PC-3 (cell line): ENCODE measurements around the gene NRDC. TPM values are rescaled to one million over a fixed set of nuclear protein-coding genes. Genes with fewer than 3 reads are reported as not detected.

ENCODE experiments used
- ATAC-seq: fragments of 200-7000 bp; cut with Tn5 transposase; 2 replicates; pipeline ENCODE4 v1.9.1; 2020; ENCODE audit warnings: mild to moderate bottlenecking, moderate library complexity
- BruUV-seq: library from RNA; stranded (reverse); fragments of 400-500 nt; replicated peaks from 2 replicates; lab custom pipeline; 2021; lab: Mats Ljungman, UMichigan
- CTCF ChIA-PET: fragments of 300-600 bp; sonication (Branson Sonifier 250); formaldehyde crosslinking; loops from one replicate; lab custom pipeline; 2022; ENCODE audit warnings: antibody characterized with exemption; lab: Charles Lee
- POLR2A ChIA-PET: fragments of 300-600 bp; sonication (Branson Sonifier 250); formaldehyde crosslinking; loops from one replicate; lab custom pipeline; 2022; ENCODE audit warnings: antibody characterized with exemption; ENCODE audit not compliant: unreplicated experiment; lab: Charles Lee
- DNase-seq: peaks from one replicate; pipeline ENCODE4 v3.0.0-alpha.2; 2015
- H2AFZ ChIP-seq: fragments of 300-600 bp; sonication (generic); 2 replicates; pipeline ENCODE4 v1.6.0; 2016; ENCODE audit warnings: antibody characterized with exemption, low read length
- H3F3A ChIP-seq: fragments of 300-600 bp; sonication (generic); one replicate; pipeline ENCODE4 v1.6.0; 2017; ENCODE audit warnings: antibody characterized with exemption, low read length, control low read depth, mild to moderate bottlenecking; ENCODE audit not compliant: unreplicated experiment
- H3K27ac ChIP-seq: fragments of 300-600 bp; sonication (generic); 2 replicates; pipeline ENCODE4 v1.5.1; 2016; ENCODE audit warnings: mild to moderate bottlenecking, low read length
- H3K27me3 ChIP-seq: fragments of 300-600 bp; sonication (generic); 2 replicates; pipeline ENCODE4 v1.6.1; 2016; ENCODE audit warnings: low read length, mixed read lengths
- H3K36me3 ChIP-seq: fragments of 300-600 bp; sonication (generic); 2 replicates; pipeline ENCODE4 v1.6.1; 2016; ENCODE audit warnings: low read depth, mixed run types, low read length, mixed read lengths
- H3K4me1 ChIP-seq: fragments of 300-600 bp; sonication (generic); 2 replicates; pipeline ENCODE4 v1.5.1; 2016; ENCODE audit warnings: low read length; ENCODE audit not compliant: insufficient read depth
- H3K4me2 ChIP-seq: fragments of 300-600 bp; sonication (generic); 2 replicates; pipeline ENCODE4 v1.6.0; 2016; ENCODE audit warnings: low read length
- H3K4me3 ChIP-seq: fragments of 300-600 bp; sonication (generic); 2 replicates; pipeline ENCODE4 v1.5.1; 2016; ENCODE audit warnings: mild to moderate bottlenecking, low read length, mixed read lengths
- H3K79me2 ChIP-seq: fragments of 300-600 bp; sonication (generic); 2 replicates; pipeline ENCODE4 v1.6.1; 2017; ENCODE audit warnings: low read length, mixed read lengths
- H3K9ac ChIP-seq: fragments of 300-600 bp; sonication (generic); 2 replicates; pipeline ENCODE4 v1.6.0; 2016; ENCODE audit warnings: mild to moderate bottlenecking, low read length
- H3K9me2 ChIP-seq: fragments of 300-600 bp; sonication (generic); replicated peaks from 2 replicates; pipeline ENCODE4 v1.6.1; 2016; ENCODE audit warnings: mixed run types, low read length, mixed read lengths
- H3K9me3 ChIP-seq: fragments of 300-600 bp; sonication (generic); 2 replicates; pipeline ENCODE4 v1.6.1; 2016; ENCODE audit warnings: low read length, mixed read lengths
- H4K20me1 ChIP-seq: fragments of 300-600 bp; sonication (generic); 2 replicates; pipeline ENCODE4 v1.6.1; 2016; ENCODE audit warnings: low read length, mixed read lengths
- CTCF ChIP-seq: fragments of 300-600 bp; sonication (generic); conservative IDR thresholded peaks from 2 replicates; pipeline ENCODE4 v1.5.1; 2017; ENCODE audit warnings: antibody characterized with exemption, low read depth, mild to moderate bottlenecking, low read length
- EZH2 ChIP-seq: fragments of 300-600 bp; sonication (generic); IDR thresholded peaks from one replicate; pipeline ENCODE4 v1.6.1; 2017; ENCODE audit warnings: antibody characterized with exemption, mild to moderate bottlenecking, low read length; ENCODE audit not compliant: unreplicated experiment
- EZH2phosphoT487 ChIP-seq: fragments of 300-600 bp; sonication (generic); IDR thresholded peaks from 2 replicates; pipeline ENCODE4 v1.6.1; 2018; ENCODE audit warnings: mild to moderate bottlenecking, antibody characterized with exemption, low read length, borderline replicate concordance
- intact Hi-C: fragments of 100-400 bp; cut with micrococcal nuclease; formaldehyde crosslinking; loops from 2 replicates; pipeline ENCODE4 v1.9.0; 2023
- total RNA-seq: library from RNA; depleted of rRNA; stranded (reverse); fragments of >200 nt; gene quantifications from 2 replicates; pipeline ENCODE4 v1.2.3, GENCODE V29; 2014

Gene NRDC
- total RNA-seq, 1 experiment from 2014 or later: 96.8 TPM

GRCh38 chr1:51851882-51852396 lies 26.6 kb downstream of the NRDC start:
- peaks cover 10% of the 10 kb centered on the region for H3K36me3 ChIP-seq
- ChIA-PET CTCF (no interaction called here), POLR2A (no interaction called here)
- ATAC-seq (no peak), DNase-seq (no peak)
- no peaks in the 10 kb centered on the region for H3K9me2 ChIP-seq
- no peaks in the 10 kb centered on the region for H3K9me3 ChIP-seq
- no peak overlapping the region for H3K9ac ChIP-seq
- H3K79me2 ChIP-seq: peaks cover 30% of the 10 kb centered on the region
- H3K27ac ChIP-seq: no peak overlapping the region
- H3K4me3 ChIP-seq: no peak overlapping the region
- H2AFZ ChIP-seq: no peak overlapping the region
- no TSS peak for BruUV-seq
- intact Hi-C loops: no loop called here
- no peaks in the 10 kb centered on the region for H4K20me1 ChIP-seq
- H3K27me3 ChIP-seq: no peaks in the 10 kb centered on the region
- H3K4me2 ChIP-seq: no peak overlapping the region
- H3F3A ChIP-seq: no peaks in the 10 kb centered on the region
- no peak for TF ChIP-seq EZH2
- H3K4me1 ChIP-seq: no peaks in the 10 kb centered on the region

GRCh38 chr1:51850420-51851223 lies 27.9 kb downstream of the NRDC start:
- POLR2A ChIA-PET: no interaction called here
- CTCF ChIA-PET: no interaction called here

GRCh38 chr1:51847294-51847920 lies 31.1 kb downstream of the NRDC start:
- POLR2A ChIA-PET: no interaction called here
- no TSS peak for BruUV-seq
- Histone ChIP-seq H3K9ac (no peak overlapping the region), H3K9me3 (no peaks in the 10 kb centered on the region), H3K4me1 (no peaks in the 10 kb centered on the region), H3K79me2 (peaks cover 43% of the 10 kb centered on the region), H3K4me3 (no peak overlapping the region), H2AFZ (no peak overlapping the region), H3K36me3 (no peaks in the 10 kb centered on the region; the same call in 1 of the 2 replicates), H4K20me1 (no peaks in the 10 kb centered on the region), H3K9me2 (no peaks in the 10 kb centered on the region), H3K27me3 (no peaks in the 10 kb centered on the region), H3K27ac (no peak overlapping the region), H3K4me2 (no peak overlapping the region), H3F3A (no peaks in the 10 kb centered on the region)
- intact Hi-C loops: no loop called here
- no peak for TF ChIP-seq CTCF
- no peak for TF ChIP-seq EZH2
- TF ChIP-seq EZH2phosphoT487: no peak
- ATAC-seq (no peak), DNase-seq (no peak)
- CTCF ChIA-PET: no interaction called here

More at GRCh38 chr1:51850420-51851223, 27.9 kb downstream of the NRDC start:
- no peak for ATAC-seq
- TF ChIP-seq EZH2phosphoT487: no peak
- TF ChIP-seq CTCF: no peak
- DNase-seq: no peak
- no peaks in the 10 kb centered on the region for H3K9me3 ChIP-seq
- no peak overlapping the region for H3K4me3 ChIP-seq
- no peaks in the 10 kb centered on the region for H4K20me1 ChIP-seq
- no TSS peak for BruUV-seq
- H3K27ac ChIP-seq: no peak overlapping the region
- no peak overlapping the region for H2AFZ ChIP-seq
- no peaks in the 10 kb centered on the region for H3F3A ChIP-seq
- no peaks in the 10 kb centered on the region for H3K4me1 ChIP-seq
- intact Hi-C loops: no loop called here
- H3K9me2 ChIP-seq: no peaks in the 10 kb centered on the region
- H3K79me2 ChIP-seq: peaks cover 22% of the 10 kb centered on the region; the same call in 1 of the 2 replicates
- H3K9ac ChIP-seq: no peak overlapping the region
- peaks cover 10% of the 10 kb centered on the region for H3K36me3 ChIP-seq
- no peak overlapping the region for H3K4me2 ChIP-seq
- H3K27me3 ChIP-seq: no peaks in the 10 kb centered on the region
